Adrenal gland (tissue), 5 donors: ENCODE measurements around the gene HPRT1.

Experiments used
- CTCF ChIP-seq, 6 experiments: fragments of 450-650 bp in 4 of 6; fragments of 200-600 bp in 2 of 6; sonication (generic) in 1 of 6; IDR thresholded peaks; 1 replicate in 5 of 6; 2 replicates in 1 of 6; pipeline versions ENCODE4 v1.5.1 to v1.8.0; 2016 to 2021; ENCODE audit warnings: antibody characterized with exemption in 6 of 6, mild to moderate bottlenecking in 2 of 6, moderate library complexity in 1 of 6
- POLR2A ChIP-seq, 2 donors: fragments of 450-650 bp; IDR thresholded peaks; one replicate each; pipeline ENCODE4 v1.6.1; 2017; ENCODE audit warnings: antibody characterized with exemption in 2 of 2, mild to moderate bottlenecking in 2 of 2, moderate library complexity in 1 of 2
- donor health status: DM: no; HTN: no; CAD: no.

GRCh38 chrX:134460862-134461220 lies 876 bp downstream of the HPRT1 start:
- TF ChIP-seq CTCF (IDR thresholded peaks at IDR 0.05) = no peak
- TF ChIP-seq POLR2A (IDR thresholded peaks at IDR 0.05) = no peak
